Cardiac septum (tissue), 1 donor: ENCODE measurements around the gene CAPN12. TPM values are rescaled to one million over a fixed set of nuclear protein-coding genes. Genes with fewer than 3 reads are reported as not detected.

Experiments used
- DNase-seq: peaks from one replicate; pipeline ENCODE4 v3.0.0-alpha.2; 2020; ENCODE audit warnings: low spot score
- intact Hi-C: fragments of 100-400 bp; cut with DNase I; formaldehyde crosslinking; loops from one replicate; pipeline ENCODE4 v1.14.0; 2022
- total RNA-seq: library from RNA; stranded (reverse); fragmentation: NEBNext Ultra II Directional; extraction: Animal tissue kit (Norgen Biotek cat#: 25700); gene quantifications from one replicate; pipeline ENCODE4 v1.2.1, GENCODE V29; 2021
- donor health status: DM: no; HTN: no; CAD: no.

Gene CAPN12
- total RNA-seq, 1 donor from 2014 or later = 1.7 TPM

GRCh38 chr19:38715555-38715954 lies 28.7 kb downstream of the CAPN12 start:
- no peak for DNase-seq
- intact Hi-C loops = no loop called here

GRCh38 chr19:38714354-38714778 lies 29.9 kb downstream of the CAPN12 start:
- intact Hi-C loops = no loop called here
- no peak for DNase-seq

GRCh38 chr19:38713865-38714264 lies 30.4 kb downstream of the CAPN12 start:
- DNase-seq = no peak
- intact Hi-C loops = no loop called here

DNA sequence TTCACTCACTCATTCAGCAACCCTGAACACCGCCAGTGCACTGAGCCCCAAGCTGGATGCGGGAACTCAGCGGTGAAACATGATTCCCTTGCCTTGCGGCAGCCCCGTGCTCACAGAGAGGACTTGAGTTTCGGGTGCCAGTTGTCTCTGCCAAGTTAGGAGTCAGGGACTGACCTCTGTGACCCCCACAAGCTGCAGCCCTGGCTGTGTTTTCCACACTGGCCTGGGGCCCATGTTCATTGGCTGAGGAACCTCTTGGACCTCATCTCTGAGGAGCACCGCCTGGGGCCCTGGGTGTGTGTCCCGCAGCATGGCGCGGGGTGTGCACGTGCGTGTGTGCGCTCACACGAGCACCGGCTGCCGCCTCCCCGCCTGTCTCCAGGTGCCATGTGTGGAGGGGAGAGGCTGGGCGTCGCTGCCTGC lies 31.0 kb downstream of the CAPN12 start:
- DNase-seq = no peak
- intact Hi-C loops = no loop called here

- intact Hi-C loops = no loop called here
- DNase-seq = no peak
Observed at GRCh38 chr19:38712161-38712748, 32.0 kb downstream of the CAPN12 start.

DNA sequence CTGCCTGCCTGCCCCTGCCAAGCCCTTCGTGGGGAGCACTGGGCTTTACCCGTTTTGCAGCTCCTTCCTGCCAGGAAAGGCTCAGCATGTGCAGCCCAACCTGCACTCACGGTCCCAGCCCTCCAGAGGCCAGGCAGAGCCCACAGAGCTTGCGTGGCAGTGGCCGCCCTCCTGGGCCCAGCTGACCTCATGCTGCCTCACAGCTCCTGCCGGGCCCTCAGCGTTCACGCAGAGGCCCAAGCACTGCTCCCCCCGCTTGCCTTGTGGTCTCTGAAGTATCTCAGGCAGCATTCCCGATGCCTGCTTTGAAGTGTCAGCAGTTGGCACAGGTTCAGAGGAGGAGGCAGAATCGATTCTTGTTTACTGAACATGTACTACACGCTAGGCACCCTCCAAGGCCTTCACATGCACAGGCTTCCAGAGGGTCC lies 32.5 kb downstream of the CAPN12 start:
- no peak for DNase-seq
- intact Hi-C loops = no loop called here

GRCh38 chr19:38710928-38711725 lies 33.1 kb downstream of the CAPN12 start:
- intact Hi-C loops = no loop called here

DNA sequence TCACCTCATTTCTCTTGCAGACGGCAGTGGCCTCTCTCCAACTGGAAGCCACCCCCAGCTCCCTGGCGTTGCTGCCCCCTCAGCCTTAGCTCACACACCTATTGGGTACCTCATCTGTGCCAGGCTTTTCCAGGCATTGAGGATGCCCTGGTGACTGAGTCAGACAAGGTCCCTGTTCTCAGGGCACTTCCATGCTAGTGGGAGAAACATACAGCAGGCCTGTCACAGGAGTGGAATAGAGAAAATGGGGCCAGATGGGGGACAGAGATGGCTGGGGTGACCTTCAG lies 33.9 kb downstream of the CAPN12 start:
- intact Hi-C loops = no loop called here
- DNase-seq = no peak

More at GRCh38 chr19:38710928-38711725, 33.1 kb downstream of the CAPN12 start:
- DNase-seq = no peak

GRCh38 chr19:38709671-38710415 lies 34.4 kb downstream of the CAPN12 start:
- no peak for DNase-seq
- intact Hi-C loops = loop anchor here (5.0 kb wide), 2 partner anchors 43 to 63 kb away; partner anchors contain the start of gene ACTN4

DNA sequence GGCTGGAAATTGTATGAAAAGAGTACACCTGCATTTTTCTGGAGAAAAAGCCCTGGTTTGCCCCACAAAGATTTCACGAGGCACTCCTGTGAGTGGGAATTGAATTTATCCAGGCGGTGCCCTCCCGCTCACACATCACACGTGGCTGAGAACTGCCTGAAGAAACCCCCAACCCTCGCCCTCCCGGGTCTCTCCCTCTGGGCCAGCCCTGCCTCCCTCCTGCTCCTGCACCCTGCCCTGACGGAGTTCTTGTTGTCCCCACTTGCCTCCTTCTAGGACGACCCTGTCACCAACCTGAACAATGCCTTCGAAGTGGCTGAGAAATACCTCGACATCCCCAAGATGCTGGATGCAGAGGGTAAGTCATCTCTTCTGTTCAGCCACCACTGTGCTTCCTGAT lies 35.2 kb downstream of the CAPN12 start:
- no peak for DNase-seq
- intact Hi-C loops = loop anchor here (5.0 kb wide), 2 partner anchors 42 to 62 kb away; partner anchors contain the start of gene ACTN4

DNA sequence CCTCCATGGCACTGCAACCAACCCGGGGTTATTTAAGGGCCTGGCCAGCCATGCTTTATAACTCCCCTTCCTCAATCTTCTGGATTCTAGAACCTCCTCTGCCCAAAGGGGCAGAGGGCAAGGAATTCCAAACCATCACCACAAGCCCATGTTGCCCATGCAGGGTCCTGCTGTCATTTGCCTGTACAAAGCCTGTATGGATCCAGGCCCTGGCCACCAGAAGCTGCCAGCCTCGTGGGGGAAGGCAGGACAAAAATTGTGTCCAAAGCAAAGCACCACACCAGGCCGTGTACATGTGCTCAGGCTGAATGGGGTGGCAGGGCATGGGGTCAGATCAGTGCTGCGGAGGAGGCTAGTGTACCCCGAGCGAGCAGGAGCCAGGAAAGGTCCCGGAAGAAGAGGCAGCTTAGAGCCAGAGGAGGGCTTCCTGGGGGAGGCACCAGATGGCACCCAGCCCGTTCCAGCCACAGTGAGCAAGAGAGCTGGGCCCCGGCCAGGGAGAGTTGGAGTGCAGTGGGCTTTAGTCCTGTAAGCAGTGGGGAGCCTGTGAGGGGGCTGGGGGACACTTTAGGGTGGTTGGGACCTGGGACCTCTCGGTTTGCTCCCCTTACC lies 35.8 kb downstream of the CAPN12 start:
- DNase-seq = no peak
- intact Hi-C loops = loop anchor here (5.0 kb wide), 2 partner anchors 41 to 61 kb away; partner anchors contain the start of gene ACTN4

DNA sequence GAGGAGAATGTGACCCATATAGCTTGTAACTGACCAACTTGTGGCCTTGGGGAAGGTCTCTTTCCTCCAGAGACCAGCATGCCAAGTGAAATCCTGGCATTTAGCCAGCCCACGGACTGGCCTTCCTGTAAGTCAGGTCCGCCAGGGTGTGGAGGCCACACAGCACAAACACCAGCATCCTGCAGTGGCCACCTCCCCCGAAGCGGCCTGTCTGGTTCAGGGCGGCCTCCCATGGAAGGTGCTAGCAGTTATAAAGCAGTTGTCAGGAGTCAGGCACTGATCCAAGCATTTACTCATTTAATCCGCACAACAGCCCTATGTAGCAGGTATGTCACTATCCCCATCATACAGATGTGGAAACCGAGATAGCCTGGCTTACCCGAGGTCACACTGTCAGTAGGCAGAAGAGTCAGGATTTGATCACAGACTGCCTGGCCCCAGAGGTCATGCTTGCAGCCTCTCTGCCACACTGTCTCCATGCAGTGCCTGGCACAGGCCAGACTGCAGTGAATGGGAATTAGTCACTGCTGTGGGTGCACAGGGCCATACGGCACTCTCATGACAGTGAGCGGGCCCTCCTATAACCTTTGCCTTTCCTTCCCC lies 36.7 kb downstream of the CAPN12 start:
- peak; percentile 89 for DNase-seq
- intact Hi-C loops = loop anchor here (5.0 kb wide), 2 partner anchors 40 to 60 kb away; partner anchors contain the start of gene ACTN4

GRCh38 chr19:38706792-38707511 lies 37.3 kb downstream of the CAPN12 start:
- intact Hi-C loops = loop anchor here (5.0 kb wide), 2 partner anchors 40 to 60 kb away; partner anchors contain the start of gene ACTN4
- no peak for DNase-seq

DNA sequence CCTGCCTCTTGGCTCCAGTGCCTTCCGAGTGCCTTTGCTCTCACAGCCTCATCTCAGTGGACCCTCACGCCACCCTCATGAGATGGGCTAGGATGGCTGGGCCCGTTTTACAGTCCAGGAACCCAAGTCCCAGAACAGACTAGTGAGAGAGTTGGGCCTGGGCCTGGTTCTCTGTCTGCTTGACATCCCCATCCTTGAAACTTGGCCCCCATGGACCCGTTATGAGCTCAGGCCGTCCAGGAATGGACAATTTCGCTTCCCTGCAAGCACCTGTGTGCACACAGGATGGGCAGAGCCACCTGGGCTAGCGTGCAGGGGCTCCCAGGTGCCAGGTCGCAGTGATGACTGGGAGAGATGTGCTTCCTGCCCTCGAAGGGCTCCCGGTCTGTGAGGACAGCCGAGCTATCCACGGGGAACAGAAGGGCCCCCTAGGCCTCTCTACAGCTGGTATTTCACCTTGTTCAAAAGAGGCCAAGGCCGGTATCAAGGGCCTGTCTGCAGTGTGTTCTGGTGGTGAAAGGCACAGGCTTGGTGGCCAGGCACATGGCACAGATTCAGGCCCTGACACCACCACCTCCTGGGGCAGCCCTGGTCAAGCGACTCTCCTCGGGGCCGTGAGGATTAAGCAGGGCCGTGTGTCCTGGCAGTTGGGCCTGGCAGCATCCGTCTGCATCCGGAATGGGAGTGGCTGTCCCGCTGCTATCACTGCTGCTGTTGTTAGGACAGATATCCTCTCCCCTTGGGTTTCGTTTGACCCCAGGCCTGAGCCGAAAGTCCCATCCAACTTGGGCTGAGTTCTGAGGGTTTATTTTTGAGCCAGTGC lies 38.9 kb downstream of the CAPN12 start:
- intact Hi-C loops = loop anchor here (5.0 kb wide), 2 partner anchors 38 to 58 kb away; partner anchors contain the start of gene ACTN4
- no peak for DNase-seq

- intact Hi-C loops = loop anchor here (5.0 kb wide), 2 partner anchors 37 to 57 kb away; partner anchors contain the start of gene ACTN4
- no peak for DNase-seq
Observed at GRCh38 chr19:38704488-38705026, 39.7 kb downstream of the CAPN12 start.

DNA sequence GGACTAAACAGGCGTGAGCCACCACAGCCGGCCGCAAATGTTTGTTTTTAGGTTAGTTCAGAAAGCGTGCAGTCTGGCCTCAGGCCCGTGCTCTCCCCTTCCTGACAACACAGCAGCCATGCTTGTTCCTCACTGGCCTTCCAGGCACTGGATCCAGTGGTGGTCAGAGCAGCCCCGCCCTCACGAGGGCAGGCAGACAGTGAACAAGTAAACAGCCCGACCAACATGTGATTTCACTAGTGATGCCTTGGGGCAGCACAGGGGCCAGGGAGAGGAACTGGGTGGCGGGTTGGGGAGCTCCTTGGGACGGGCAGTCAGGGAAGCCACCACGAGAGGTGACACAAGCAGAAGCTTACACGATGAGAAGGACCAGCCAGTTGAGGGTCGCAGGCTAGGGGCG lies 40.8 kb downstream of the CAPN12 start:
- intact Hi-C loops = no loop called here
- DNase-seq = no peak

GRCh38 chr19:38702278-38702677 lies 42.0 kb downstream of the CAPN12 start:
- intact Hi-C loops = no loop called here
- DNase-seq = no peak
